Spleen (tissue), 7 donors: ENCODE measurements around the gene SNRNP70.

ENCODE experiments used
- POLR2A ChIP-seq, 3 donors: fragments of 450-650 bp; IDR thresholded peaks; one replicate each; pipeline ENCODE4 v1.5.1; 2017; ENCODE audit warnings: antibody characterized with exemption in 3 of 3, mild to moderate bottlenecking in 1 of 3
- TF ChIP-seq, protein P1 (sequence below), 11 experiments: fragments of 200-600 bp in 7 of 11; fragments of 450-650 bp in 4 of 11; sonication (generic) in 4 of 11; IDR thresholded peaks in 8 of 11; conservative IDR thresholded peaks in 3 of 11; 1 replicate in 7 of 11; 2 replicates in 4 of 11; pipeline versions ENCODE4 v1.4.0 to v1.8.0; 2016 to 2021; ENCODE audit warnings: antibody characterized with exemption in 11 of 11, inconsistent platforms in 4 of 11, mild to moderate bottlenecking in 1 of 11
- donor health status: DM: no; HTN: no; CAD: no; lungs with moderate emphysema.
- donor health status: DM: no; HTN: no; CAD: no.
- donor health status: DM: no; HTN: no; CAD: no.

DNA sequence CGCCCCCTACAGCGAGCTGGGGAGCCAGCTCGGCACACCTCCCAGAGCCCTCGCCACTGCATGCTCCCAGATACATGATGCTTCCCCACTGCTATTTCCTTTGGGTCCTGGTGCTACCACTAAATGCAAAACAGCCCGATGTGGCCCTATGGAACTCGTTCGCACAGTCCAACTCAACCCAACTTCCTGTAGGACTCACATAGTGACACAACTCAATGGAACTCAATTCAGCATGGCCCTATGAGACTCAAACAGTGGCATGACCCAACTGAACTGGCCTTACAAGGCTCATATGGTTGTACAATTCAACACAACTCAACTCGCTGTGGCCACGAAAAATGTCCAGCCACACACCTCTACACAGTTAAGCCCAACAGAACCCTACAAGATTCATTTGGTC is 16.2 kb upstream of the SNRNP70 start:
- TF ChIP-seq, protein P1, sequence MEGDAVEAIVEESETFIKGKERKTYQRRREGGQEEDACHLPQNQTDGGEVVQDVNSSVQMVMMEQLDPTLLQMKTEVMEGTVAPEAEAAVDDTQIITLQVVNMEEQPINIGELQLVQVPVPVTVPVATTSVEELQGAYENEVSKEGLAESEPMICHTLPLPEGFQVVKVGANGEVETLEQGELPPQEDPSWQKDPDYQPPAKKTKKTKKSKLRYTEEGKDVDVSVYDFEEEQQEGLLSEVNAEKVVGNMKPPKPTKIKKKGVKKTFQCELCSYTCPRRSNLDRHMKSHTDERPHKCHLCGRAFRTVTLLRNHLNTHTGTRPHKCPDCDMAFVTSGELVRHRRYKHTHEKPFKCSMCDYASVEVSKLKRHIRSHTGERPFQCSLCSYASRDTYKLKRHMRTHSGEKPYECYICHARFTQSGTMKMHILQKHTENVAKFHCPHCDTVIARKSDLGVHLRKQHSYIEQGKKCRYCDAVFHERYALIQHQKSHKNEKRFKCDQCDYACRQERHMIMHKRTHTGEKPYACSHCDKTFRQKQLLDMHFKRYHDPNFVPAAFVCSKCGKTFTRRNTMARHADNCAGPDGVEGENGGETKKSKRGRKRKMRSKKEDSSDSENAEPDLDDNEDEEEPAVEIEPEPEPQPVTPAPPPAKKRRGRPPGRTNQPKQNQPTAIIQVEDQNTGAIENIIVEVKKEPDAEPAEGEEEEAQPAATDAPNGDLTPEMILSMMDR (IDR thresholded peaks at IDR 0.05 in 8 of 11, conservative IDR thresholded peaks at IDR 0.05 in 3 of 11) = no peak
- no peak for TF ChIP-seq POLR2A (IDR thresholded peaks at IDR 0.05)
